NCI-H1694 (cell line): Measurements from ENCODE around the gene MORF4L1.
"Not testable (repeated sequence)": the region's sequence is repeated elsewhere in the genome, so short reads cannot be mapped to it uniquely, and the experiment has no call there.

Source experiments
- DNase-seq: peaks from one replicate; lab custom pipeline; 2025; lab: John Stamatoyannopoulos, UW

Gene MORF4L1

GRCh38 chr15:78872155-78872971, at the start of gene MORF4L1:
Gene MORF4L1, plus strand, starts transcription at chr15:78872890. Its CDS starts 128 bp downstream, at chr15:78873018.
- DNase-seq = peak; percentile 70

GRCh38 chr15:78828920-78829319, 43.8 kb upstream of the MORF4L1 start:
- no peak for DNase-seq

- no peak for DNase-seq
Observed at GRCh38 chr15:78830514-78831228, 42.0 kb upstream of the MORF4L1 start.

GRCh38 chr15:78831229-78832207, 41.2 kb upstream of the MORF4L1 start:
- no peak for DNase-seq

- no peak for DNase-seq
Observed at GRCh38 chr15:78836333-78836732, 36.4 kb upstream of the MORF4L1 start.

- DNase-seq = no peak
Observed at GRCh38 chr15:78837131-78837530, 35.6 kb upstream of the MORF4L1 start.

- DNase-seq = no peak
Observed at GRCh38 chr15:78837543-78837942, 35.1 kb upstream of the MORF4L1 start.

- no peak for DNase-seq
Observed at GRCh38 chr15:78838489-78838888, 34.2 kb upstream of the MORF4L1 start.

GRCh38 chr15:78839151-78839550, 33.5 kb upstream of the MORF4L1 start:
- DNase-seq = not testable (repeated sequence)

GRCh38 chr15:78840661-78841375, 31.9 kb upstream of the MORF4L1 start:
- DNase-seq = no peak

- DNase-seq = no peak
Observed at GRCh38 chr15:78841376-78841706, 31.3 kb upstream of the MORF4L1 start.

- no peak for DNase-seq
Observed at GRCh38 chr15:78841891-78842290, 30.8 kb upstream of the MORF4L1 start.

GRCh38 chr15:78842519-78842918, 30.2 kb upstream of the MORF4L1 start:
- no peak for DNase-seq

GRCh38 chr15:78846906-78847305, 25.8 kb upstream of the MORF4L1 start:
- DNase-seq = not testable (repeated sequence)

GRCh38 chr15:78847387-78847906, 25.2 kb upstream of the MORF4L1 start:
- not testable (repeated sequence) for DNase-seq

- DNase-seq = no peak
Observed at GRCh38 chr15:78850352-78850751, 22.3 kb upstream of the MORF4L1 start.

GRCh38 chr15:78850941-78851755, 21.5 kb upstream of the MORF4L1 start:
- no peak for DNase-seq

- DNase-seq = no peak
Observed at GRCh38 chr15:78853500-78853899, 19.2 kb upstream of the MORF4L1 start.

- no peak for DNase-seq
Observed at GRCh38 chr15:78854833-78855372, 17.8 kb upstream of the MORF4L1 start.

GRCh38 chr15:78855746-78856145, 16.9 kb upstream of the MORF4L1 start:
- no peak for DNase-seq
